HG02798 (cell line): ENCODE data around the gene DNM1.
"Not testable (repeated sequence)": the region's sequence is repeated elsewhere in the genome, so short reads cannot be mapped to it uniquely, and the experiment has no call there.

Source experiments
- ATAC-seq: cut with Tn5 transposase; IDR thresholded peaks from one replicate; pipeline ENCODE4 v1.9.1; 2021; ENCODE audit warnings: mild to moderate bottlenecking; ENCODE audit not compliant: unreplicated experiment, poor library complexity

Gene DNM1

GRCh38 chr9:128266868-128267590 is 63.9 kb downstream of the DNM1 start:
- no peak for ATAC-seq

GRCh38 chr9:128271112-128271511 is 67.9 kb downstream of the DNM1 start:
- no peak for ATAC-seq

- ATAC-seq, result no peak
Observed at GRCh38 chr9:128271512-128271911, 68.3 kb downstream of the DNM1 start.

DNA sequence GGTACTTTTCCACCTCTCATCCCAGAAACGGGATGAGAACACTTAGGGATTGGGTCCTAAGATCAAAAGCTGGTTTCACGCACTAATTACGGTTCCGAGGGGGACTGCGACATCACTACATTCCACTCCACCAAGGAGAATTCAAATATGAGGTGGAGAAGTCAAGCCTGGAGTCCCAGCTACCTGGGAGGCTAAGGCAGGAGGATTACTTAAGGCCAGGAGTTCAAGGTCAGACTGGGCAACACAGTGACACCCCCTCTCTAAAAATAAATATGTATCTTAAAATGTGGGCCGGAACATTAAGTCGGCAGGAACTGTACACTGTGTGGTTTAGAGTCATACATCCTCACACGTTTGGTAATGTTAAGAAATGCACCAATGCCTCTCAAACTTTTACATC is 71.1 kb downstream of the DNM1 start:
- no peak for ATAC-seq

GRCh38 chr9:128275198-128276007 is 72.2 kb downstream of the DNM1 start, which contains the start of gene GOLGA2:
TSS of gene GOLGA2 (minus strand) at chr9:128276007. CDS start at chr9:128275976, 31 bp downstream.
- peak; percentile 57 for ATAC-seq

GRCh38 chr9:128276008-128276573 is 72.9 kb downstream of the DNM1 start, which contains the start of gene SWI5:
TSS of gene SWI5 (plus strand) at chr9:128276276.
- ATAC-seq, result peak; percentile 97

GRCh38 chr9:128276574-128277270 is 73.5 kb downstream of the DNM1 start:
- ATAC-seq, result no peak

DNA sequence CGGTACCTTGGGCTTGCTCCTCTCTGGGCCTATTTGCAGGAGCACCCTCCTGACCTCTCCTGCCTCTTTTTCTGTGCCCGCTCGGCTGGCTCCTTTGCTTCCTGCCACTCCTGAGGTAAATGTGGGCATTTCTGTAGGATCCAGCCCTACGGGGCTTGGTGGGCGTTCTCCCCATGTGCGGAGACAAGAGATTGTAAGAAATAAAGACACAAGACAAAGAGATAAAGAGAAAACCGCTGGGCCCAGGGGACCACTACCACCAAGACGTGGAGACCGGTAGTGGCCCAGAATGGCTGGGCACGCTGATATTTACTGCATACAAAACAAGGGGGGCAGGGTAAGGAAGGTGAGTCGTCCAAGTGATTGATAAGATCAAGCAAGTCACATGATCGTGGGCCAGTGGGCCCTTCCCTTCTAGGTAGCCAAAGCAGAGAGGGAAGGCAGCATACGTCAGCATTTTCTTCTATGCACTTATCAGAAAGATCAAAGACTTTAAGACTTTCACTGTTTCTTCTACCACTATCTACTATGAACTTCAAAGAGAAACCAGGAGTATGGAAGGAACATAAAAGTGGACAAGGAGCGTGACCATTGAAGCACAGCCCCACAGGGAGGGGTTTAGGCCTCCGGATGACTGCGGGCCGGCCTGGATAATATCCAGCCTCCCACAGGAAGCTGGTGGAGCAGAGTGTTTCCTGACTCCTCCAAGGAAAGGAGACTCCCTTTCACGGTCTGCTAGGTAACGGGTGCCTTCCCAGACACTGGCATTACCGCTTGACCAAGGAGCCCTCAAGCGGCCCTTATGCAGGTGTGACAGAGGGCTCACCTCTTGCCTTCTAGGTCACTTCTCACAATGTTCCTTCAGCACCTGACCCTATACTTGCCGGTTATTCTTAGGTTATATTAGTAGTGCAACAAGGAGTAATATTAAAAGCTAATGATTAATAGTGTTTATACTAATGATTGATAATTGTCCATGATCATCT is 76.2 kb downstream of the DNM1 start:
- ATAC-seq, result not testable (repeated sequence)

- ATAC-seq, result no peak
Observed at GRCh38 chr9:128280084-128280622, 77.0 kb downstream of the DNM1 start.

- no peak for ATAC-seq
Observed at GRCh38 chr9:128282500-128282899, 79.3 kb downstream of the DNM1 start.

- no peak for ATAC-seq
Observed at GRCh38 chr9:128285033-128285784, 82.0 kb downstream of the DNM1 start.

- ATAC-seq, result no peak
Observed at GRCh38 chr9:128286440-128286839, 83.3 kb downstream of the DNM1 start.

GRCh38 chr9:128288273-128289004 is 85.3 kb downstream of the DNM1 start:
- ATAC-seq, result no peak

DNA sequence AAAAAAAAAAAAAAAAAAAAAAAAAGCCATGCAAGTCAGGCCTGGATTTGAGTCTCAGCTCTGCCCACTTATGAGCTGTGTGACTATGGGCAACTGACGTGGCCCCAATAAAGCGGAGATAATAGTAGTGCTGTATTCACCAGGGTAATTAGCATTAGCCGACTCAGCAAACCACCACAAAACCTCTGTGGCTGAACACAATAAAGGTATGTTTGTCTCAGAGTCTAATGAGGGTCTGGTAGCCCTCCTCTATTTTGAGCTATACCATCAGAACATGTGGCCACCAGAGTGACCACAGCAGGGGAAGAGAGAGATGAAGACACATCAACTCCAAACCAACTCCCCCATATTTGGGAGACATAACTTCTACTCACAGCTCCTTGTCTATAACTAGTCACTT is 88.8 kb downstream of the DNM1 start:
- ATAC-seq, result no peak

- no peak for ATAC-seq
Observed at GRCh38 chr9:128293091-128293490, 89.9 kb downstream of the DNM1 start.

DNA sequence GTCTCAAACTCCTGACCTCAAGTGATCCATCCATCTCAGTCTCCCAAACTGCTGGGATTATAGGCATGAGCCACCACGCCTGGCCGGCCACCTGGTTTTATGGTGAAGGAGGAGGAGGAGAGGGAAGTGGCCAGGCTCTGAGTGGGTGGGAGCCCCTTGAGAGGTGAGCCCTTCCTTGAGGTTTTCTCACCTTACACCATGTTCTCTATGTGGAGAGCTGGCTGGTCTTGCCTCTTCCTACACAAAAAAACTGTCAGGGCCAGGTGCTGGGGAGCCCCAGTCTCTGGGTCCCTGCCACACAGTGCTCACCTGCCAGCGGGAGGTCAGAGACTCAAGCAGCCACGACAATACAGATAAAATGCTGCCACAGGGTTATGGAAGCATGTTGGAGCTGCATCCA is 91.0 kb downstream of the DNM1 start:
- no peak for ATAC-seq

- ATAC-seq, result no peak
Observed at GRCh38 chr9:128296340-128297220, 93.4 kb downstream of the DNM1 start.
